ENCODE measurements around the gene MRRF.

DNA sequence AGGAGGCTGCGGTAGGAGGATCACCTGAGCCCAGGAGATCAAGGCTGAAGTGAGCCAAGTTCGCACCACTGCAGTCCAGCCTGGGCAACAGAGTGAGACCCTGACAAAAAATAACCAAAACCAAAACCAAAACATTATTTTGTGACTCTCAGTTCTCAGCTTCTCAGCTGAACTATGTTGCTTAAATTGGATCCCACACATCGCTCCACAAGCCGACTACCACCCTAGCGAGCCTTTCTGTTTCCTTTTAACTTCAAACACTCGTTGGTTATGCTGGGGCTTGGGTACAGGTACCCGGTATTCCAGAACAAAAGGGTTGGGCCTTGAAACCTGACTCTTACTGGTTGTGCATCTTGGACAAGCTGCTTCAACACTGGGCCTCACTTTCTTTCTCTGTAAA is 102.4 kb downstream of the MRRF start:
- TF ChIP-seq, protein P1, sequence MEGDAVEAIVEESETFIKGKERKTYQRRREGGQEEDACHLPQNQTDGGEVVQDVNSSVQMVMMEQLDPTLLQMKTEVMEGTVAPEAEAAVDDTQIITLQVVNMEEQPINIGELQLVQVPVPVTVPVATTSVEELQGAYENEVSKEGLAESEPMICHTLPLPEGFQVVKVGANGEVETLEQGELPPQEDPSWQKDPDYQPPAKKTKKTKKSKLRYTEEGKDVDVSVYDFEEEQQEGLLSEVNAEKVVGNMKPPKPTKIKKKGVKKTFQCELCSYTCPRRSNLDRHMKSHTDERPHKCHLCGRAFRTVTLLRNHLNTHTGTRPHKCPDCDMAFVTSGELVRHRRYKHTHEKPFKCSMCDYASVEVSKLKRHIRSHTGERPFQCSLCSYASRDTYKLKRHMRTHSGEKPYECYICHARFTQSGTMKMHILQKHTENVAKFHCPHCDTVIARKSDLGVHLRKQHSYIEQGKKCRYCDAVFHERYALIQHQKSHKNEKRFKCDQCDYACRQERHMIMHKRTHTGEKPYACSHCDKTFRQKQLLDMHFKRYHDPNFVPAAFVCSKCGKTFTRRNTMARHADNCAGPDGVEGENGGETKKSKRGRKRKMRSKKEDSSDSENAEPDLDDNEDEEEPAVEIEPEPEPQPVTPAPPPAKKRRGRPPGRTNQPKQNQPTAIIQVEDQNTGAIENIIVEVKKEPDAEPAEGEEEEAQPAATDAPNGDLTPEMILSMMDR (IDR thresholded peaks at IDR 0.05): no peak
- no peak for TF ChIP-seq POLR2A (IDR thresholded peaks at IDR 0.05)
